Activated CD4-positive, alpha-beta T cell treated with anti-CD3 and anti-CD28 coated beads for 48 hours (primary cell): ENCODE measurements around the gene FAM53A.
A peak's percentile ranks its signal among the peaks of the same experiment; 100 is the strongest.

Experiments
- DNase-seq: peaks from one replicate; pipeline ENCODE4 v3.0.0-alpha.2; 2020

The FAM53A gene

GRCh38 chr4:1683736-1684505, at the start of gene FAM53A:
FAM53A (minus strand) TSS chr4:1684313; CDS start chr4:1668741, 15,572 bp downstream.
- DNase-seq: peak; percentile 35

DNA sequence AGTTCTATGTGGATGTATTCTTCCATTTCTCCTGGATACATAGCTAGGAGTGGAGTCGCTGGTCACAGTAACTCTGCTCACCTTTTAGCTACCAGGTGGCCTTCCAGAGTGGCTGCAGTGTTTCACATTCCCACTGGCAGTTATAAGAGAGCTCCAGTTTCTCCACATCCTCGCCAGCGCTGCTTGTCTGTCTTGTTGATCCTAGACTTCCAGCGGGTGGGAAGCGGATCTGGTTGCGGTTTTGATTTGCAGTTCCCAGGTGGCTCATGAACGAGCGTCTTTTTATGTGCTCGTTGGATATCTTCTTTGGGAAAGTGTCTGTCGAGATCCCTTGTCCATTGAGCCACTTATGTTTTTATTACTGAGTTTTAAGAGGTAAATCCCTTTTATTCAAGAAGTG, 48.8 kb upstream of the FAM53A start:
- no peak for DNase-seq

DNA sequence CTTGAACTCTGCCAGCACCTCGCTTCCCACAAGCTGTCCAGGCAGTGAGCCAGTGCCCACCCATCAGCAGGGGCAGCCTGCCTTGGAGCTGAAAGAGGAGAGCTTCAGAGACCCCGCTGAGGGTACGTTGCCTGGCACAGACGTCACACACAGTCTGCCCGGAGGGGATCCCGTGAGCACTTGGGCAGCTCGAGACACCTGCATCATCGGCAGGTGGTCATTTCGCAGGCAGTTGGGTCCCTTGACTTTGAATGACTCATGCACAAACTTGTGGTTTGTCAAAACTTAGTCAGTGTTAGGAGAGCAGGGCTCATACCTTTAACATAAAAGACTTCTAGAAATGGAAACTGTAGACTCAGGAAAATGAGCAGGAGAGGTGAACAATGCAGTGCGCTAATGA, 47.1 kb upstream of the FAM53A start:
- DNase-seq: peak; percentile 39

DNA sequence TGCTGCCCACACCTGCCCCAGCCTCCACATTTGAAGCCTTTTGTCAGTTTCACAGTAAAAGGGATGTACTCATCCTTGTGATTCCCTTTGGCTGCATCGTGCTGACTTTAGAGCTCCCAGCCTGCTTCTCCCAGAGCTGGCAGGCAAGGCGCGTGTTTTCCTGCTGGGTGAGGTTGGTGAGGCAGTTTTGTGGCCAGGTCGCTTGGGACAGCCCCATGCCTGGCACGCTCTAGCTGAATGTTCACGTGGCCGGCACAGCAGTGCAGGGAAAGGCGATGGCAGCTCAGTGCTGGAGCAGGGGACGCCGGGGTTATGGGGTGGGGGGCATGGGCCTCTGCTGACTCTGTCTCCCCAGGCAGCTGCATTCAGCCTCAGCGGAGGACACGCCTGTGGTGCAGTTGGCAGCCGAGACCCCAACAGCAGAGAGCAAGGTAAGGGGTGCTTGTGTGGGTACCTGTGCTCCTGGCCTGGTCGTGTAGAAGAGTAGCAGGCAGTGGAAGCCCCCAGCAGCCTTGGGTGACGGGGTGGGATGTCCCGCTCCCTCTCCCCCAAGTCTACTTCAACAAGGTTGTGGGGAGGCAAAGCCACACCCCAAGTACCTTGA, 46.5 kb upstream of the FAM53A start:
- no peak for DNase-seq

DNA sequence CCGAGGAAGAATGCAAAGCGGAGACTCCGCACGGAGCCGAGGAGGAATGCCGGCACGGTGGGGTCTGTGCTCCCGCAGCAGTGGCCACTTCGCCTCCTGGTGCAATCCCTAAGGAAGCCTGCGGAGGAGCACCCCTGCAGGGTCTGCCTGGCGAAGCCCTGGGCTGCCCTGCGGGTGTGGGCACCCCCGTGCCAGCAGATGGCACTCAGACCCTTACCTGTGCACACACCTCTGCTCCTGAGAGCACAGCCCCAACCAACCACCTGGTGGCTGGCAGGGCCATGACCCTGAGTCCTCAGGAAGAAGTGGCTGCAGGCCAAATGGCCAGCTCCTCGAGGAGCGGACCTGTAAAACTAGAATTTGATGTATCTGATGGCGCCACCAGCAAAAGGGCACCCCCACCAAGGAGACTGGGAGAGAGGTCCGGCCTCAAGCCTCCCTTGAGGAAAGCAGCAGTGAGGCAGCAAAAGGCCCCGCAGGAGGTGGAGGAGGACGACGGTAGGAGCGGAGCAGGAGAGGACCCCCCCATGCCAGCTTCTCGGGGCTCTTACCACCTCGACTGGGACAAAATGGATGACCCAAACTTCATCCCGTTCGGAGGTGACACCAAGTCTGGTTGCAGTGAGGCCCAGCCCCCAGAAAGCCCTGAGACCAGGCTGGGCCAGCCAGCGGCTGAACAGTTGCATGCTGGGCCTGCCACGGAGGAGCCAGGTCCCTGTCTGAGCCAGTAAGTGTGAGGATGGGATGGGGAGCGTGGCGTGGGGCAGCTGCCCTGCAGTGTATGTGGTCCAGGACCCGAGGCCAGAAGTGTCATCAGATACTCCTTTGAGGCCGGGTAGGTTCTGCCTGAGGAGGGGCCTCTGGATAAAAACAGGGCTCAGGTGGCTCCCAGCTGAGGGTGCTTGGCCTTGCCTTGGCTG, 44.2 kb upstream of the FAM53A start:
- no peak for DNase-seq

- DNase-seq: no peak
Observed at GRCh38 chr4:1727117-1728031, 43.3 kb upstream of the FAM53A start.

- peak; percentile 93 for DNase-seq
Observed at GRCh38 chr4:1726146-1726934, 42.2 kb upstream of the FAM53A start.

- no peak for DNase-seq
Observed at GRCh38 chr4:1725521-1725920, 41.4 kb upstream of the FAM53A start.

DNA sequence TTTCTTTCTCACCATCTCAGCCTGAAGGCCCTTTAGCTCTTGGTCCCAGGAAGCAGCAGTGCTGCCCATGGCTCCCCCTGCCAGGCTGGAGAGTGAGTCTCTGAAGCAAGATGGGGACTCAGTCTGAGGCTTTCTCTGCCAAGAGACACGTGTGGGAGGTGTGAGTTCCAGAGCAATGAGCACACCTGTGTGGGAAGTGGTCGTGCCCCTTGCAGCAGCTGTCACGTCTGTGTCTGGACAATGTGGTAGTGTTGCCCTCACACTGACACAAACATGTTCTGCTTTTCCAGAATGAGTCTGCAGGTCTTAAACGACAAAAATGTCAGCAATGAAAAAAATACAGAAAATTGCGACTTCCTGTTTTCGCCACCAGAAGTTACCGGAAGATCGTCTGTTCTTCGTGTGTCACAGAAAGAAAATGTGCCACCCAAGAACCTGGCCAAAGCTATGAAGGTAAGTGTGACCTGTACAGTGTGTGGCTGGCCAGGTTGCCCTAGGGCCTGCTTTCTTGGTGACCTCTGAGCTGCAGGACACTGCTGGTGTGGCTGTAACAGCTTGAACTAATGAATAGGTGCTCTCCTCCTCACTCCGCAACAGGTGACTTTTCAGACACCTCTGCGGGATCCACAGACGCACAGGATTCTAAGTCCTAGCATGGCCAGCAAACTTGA, 39.2 kb upstream of the FAM53A start:
- peak; percentile 78 for DNase-seq

DNA sequence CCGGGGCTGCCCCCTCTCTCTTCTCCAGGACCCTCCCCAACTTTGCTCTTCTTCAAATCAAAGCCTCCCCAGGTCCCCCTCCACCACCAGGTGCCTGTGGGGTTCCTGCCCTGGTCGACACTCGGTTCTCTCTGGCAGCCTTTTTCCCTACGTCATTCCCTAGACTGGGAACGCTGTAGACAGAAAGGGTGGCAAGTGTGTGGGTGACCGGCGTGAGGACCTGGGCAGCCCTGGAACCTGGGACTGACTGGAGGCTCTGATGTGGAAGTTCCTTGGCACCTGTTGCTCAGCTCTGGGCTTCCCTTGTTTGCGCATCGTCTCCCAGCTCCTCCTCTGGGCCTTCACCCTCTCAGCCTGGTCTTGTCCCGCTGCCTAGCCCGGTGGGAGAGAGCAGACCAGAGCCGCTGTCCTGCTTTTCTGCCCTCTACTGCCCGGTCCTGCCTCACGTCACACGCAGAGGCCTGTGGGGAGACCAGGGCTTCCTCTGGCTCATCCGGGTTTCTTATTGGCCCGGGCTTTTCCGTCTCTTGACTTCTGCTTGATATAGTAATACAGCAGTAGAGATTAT, 38.5 kb upstream of the FAM53A start:
- DNase-seq: no peak

DNA sequence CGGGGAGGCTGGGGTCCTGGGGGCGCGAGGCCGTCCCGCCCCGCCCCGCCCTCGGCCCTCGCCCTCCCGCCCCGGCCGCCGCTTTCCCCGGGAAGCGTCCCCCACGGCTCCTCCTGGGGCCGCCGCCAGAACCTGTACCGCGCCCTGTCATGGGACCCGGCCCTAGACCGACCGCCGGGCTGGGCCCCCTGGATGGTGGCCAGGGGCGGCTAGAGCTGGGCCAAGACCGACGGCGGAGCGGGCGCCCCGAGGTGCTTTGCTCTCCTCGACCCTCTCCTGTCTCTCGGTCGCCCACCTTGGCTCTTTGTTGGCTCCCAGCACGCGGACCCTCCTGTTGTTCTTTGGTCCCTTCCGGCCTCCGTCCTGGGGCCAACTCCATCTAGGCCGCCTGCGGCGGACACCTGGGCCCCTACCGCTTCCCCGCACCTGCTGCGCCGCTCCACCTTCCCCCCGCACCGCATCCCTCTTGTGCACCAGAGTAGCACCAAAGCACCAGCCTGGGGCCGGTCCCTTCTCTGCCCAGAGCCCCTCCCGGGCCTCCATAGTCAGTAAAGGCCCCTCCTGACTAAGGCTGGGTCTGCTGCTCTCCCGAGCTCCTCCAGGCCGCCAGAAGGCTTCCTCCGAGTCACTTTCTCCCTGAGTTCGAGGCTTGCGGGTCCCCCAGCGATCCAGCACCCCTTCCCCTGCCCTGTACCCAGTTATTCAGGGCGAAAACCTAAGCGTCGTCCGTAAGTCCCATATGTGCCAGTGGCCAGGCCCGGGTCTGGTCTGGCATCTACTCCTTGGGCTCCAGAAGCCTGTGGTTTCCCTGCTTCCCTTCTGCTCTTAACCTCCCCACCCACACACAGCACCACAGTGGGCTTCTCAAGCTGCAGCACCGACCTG, 37.8 kb upstream of the FAM53A start:
- no peak for DNase-seq

DNA sequence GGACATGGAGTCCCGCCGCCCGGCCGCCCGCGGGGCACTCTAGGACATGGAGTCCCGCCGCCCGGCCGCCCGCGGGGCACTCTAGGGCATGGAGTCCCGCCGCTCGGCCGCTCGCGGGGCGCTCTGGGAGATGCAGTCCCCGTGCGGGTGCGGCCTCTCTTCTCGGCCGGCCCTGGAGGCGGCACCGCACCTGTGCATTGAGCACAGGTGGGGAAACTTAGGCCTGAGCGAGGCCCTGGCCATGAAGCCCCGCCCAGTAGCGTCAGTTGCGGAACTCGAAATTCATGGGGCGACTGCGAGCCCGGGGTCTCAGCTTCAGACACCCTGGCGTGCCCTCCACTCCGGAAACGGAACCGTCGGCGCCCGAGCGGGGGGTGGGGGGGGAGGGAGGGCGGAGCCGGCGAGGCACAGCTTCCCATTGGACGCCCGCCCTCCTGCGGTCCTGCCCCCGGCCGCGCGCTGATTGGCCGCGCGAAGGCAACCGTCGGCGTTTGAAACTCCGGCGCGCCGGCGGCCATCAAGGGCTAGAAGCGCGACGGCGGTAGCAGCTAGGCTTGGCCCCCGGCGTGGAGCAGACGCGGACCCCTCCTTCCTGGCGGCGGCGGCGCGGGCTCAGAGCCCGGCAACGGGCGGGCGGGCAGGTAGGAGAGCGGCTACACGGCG, 37.0 kb upstream of the FAM53A start, which contains the start of the genes TACC3 and TMEM129:
Gene TACC3, plus strand, starts transcription at position 519 of the 663 bp plus-strand sequence. CDS start 1,901 bp downstream, outside the sequence.
Gene TMEM129, minus strand, starts transcription at position 321 of the 663 bp plus-strand sequence. CDS start 486 bp downstream, outside the sequence.
- DNase-seq: peak; percentile 96

DNA sequence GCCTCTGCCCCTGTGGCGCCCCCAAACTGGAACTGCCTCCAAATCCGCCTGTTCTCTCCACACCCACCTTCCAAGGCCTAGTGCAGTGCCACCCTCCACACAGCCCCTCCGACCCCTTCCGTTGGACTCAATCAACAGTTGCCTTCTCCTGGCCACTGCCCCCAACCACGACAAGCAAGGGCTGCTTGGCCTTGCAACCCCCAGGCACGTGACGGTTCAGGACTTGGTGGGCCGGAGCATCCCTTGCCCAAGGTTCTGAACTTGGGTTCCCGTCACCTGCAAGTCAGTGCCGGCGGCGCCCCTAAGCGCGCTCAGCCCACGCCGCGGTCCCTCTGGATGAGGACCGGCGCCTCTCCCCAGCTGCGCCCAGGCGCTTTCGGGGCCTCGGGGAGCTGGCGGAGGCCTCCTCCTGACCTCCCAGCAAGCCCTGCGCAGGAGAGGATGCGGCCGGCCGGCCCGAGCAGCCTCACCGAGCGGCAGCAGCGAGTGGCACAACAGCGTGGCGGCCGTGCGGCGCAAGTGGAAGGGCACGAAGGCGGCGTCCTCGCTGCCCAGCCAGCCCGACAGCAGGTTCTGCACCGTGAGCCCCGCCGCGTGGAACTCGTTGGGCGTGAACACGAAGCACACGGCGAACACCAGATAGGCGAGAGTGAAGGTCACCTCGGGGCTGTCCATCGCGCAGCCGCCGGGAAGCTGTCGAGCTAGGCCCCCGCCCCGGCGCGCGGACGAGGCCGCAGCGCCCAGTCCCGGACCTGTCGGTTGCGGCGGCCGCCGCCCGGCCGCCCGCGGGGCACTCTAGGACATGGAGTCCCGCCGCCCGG, 36.3 kb upstream of the FAM53A start:
- DNase-seq: peak; percentile 65

DNA sequence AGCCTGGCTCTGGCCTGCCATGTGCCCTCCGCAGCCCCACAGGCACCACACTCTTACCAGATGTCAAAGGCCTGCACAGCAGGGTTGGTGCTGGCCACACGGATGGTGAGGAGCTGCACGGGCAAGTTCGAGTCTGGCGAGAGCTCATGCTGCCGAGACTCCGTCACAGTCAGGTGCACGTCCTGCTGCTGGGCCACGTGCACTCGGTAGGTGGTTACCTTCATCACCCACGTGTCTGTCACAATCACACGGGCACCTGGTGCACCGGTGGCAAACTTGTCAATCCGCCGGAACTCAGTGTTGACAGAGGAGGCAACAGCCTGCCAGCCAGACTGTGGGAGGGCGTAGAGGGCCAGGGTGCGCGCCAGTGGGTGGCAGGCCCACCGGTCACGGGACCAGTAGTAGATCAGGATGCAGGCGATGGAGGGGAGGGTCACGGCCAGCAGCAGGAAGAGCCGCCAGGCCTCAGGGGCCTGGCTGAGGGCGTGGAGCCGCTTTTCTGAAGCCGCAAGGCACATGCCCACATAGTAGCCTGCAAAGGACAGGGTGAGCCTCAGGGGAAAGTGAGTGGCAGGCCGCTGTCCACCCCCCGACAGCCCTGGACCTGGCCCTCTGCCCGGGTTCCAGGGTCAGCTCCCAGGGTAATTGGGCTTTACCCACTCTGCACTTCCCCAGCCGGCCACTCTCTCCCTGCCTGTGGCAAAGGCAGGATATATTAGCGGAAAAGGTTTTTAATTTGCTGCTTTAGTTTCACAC, 34.2 kb upstream of the FAM53A start:
- no peak for DNase-seq

- no peak for DNase-seq
Observed at GRCh38 chr4:1717129-1718094, 33.3 kb upstream of the FAM53A start.
